Cardiac fibroblast (primary cell): Measurements from ENCODE around the gene SREK1IP1.
A peak's percentile ranks its signal among the peaks of the same experiment; 100 is the strongest.

Source experiments
- DNase-seq, 2 donors: peaks; one replicate each; pipeline versions ENCODE4 v3.0.0 to v3.0.0-alpha.2; 2010; ENCODE audit warnings: low read depth in 2 of 2
- H3K4me3 ChIP-seq, 2 donors: replicated peaks in 1 of 2; 1 replicate in 1 of 2; 2 replicates in 1 of 2; pipeline ENCODE4 v1.5.1; 2011; ENCODE audit warnings: low read depth in 2 of 2, low read length in 2 of 2, mild to moderate bottlenecking in 2 of 2, moderate library complexity in 1 of 2
- CTCF ChIP-seq: IDR thresholded peaks from one replicate; pipeline ENCODE4 v1.5.1; 2011; ENCODE audit warnings: low read depth, mild to moderate bottlenecking, low read length, inconsistent platforms

Gene SREK1IP1

DNA sequence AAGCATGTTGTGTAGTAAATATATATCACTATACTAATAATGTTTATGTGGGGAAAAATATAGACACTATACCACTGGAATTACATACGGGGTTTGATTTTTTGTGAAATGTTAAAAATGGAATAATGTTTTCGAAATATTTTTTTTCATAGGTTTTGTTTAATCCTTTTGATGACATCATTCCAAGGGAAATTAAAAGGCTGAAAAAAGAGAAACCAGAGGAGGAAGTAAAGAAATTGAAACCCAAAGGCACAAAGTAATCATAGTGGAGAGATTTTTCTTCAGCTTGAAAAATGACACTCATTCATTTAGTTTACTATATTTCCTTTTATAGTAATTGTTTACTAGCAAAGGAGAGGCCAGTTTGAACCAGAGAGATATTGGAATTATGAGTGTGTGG lies 17.9 kb upstream of the SREK1IP1 start:
- H3K4me3 ChIP-seq = no peak overlapping the region
- TF ChIP-seq CTCF = no peak
- no peak for DNase-seq

- H3K4me3 ChIP-seq = no peak overlapping the region
- TF ChIP-seq CTCF = peak; percentile 70
- peak; percentile 91 to 93 for DNase-seq
These were observed 16.0 kb upstream of the SREK1IP1 start for GRCh38 chr5:64784451-64785025.

DNA sequence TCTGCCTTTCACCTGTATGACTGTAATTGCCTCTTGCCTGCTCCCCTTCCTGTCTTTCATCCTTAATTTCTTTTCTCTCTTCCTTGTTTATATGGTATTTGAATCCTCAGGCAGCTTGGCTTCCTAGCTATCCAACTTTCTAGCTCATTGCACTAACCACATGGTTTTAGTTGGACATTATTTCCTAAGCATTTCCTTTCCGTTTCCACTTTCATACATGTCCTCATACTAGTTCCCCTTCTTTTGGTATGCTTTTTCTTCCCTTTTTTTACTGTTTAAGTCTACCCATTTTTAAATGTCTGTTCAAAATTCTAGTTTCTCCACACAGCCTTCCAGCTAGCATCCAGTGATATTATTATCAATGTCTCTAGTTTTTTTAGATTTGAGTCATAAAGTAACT lies 6.8 kb upstream of the SREK1IP1 start:
- no peak overlapping the region for H3K4me3 ChIP-seq
- no peak for DNase-seq
- no peak for TF ChIP-seq CTCF

DNA sequence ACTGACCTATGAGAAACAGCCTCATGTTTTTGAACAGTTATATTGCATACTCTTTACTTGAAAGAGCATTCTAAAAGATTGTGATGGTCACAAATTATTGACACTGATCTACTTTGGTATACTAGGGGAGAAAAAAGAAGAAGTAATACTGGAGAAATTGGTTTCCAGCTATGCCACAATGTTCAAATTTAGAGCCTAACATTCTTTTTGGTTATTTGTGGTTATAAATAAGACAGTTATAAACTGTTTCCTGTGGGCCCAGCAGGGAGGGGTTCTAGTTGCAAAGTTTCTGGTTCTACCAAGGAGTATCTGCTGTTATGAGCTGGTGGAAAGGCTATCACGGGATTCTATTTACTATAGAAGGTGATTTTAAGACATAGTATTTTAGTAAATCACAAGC lies 5.0 kb upstream of the SREK1IP1 start:
- no peak for TF ChIP-seq CTCF
- no peak for DNase-seq
- no peak overlapping the region for H3K4me3 ChIP-seq

DNA sequence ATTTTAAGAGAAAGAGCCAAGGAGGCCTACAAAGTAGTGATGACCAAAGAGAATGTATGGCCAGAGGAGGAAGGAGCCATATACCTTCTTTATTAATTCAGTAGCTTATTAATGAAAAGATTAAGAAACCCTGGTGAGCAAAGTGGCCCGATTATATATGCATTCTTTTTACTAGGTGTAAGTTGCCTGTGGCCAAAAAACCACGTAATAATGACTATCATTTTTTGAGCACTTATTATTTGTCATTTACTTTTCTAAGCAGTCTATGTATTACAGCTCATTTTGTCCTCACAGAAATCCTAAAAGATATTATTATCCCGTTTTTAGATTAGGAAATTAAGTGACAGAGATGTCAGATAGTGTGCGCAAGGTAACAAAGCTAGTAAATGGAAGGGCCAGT lies 3.2 kb upstream of the SREK1IP1 start:
- no peak for DNase-seq
- no peak for TF ChIP-seq CTCF
- no peak overlapping the region for H3K4me3 ChIP-seq

DNA sequence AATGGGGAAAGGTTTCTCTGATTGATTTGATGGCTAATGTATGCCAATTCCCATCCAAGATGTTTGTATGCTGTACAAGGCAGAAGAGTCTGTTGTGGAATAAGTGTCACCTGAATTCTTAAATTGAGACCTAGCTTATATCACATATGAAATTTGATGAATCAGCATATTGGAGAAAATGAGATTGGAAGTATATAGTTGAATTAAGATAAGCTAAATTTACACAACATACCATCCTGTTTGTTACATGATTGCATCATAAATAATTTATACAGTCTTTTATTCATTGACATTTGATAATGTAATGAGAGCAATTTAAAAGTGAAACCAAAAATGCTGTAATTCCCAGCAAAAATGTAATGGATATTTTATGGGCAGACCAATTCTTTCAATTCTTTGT lies 1.4 kb upstream of the SREK1IP1 start:
- no peak for TF ChIP-seq CTCF
- DNase-seq = no peak
- H3K4me3 ChIP-seq = peak overlapping the region; percentile 84 to 91

- H3K4me3 ChIP-seq = peak overlapping the region; percentile 84 to 91
- no peak for TF ChIP-seq CTCF
- peak in 1 of 2 donors; percentile 49 for DNase-seq
These were observed 533 bp downstream of the SREK1IP1 start for GRCh38 chr5:64767959-64768357.
